Loucy (cell line): ENCODE data around the gene EHF.
"Not testable (repeated sequence)": the region's sequence is repeated elsewhere in the genome, so short reads cannot be mapped to it uniquely, and the experiment has no call there.

Experiments
- H2AFZ ChIP-seq: fragments of 200-600 bp; sonication (generic); 2 replicates; pipeline ENCODE4 v1.6.0; 2016; ENCODE audit warnings: antibody characterized with exemption, mild to moderate bottlenecking, low read length, moderate library complexity
- H3F3A ChIP-seq: fragments of 200-600 bp; 2 replicates; pipeline ENCODE4 v1.6.0; 2016; ENCODE audit warnings: antibody characterized with exemption, low read depth, mild to moderate bottlenecking
- H3K27me3 ChIP-seq: fragments of 200-600 bp; sonication (generic); 2 replicates; pipeline ENCODE4 v1.6.1; 2014; ENCODE audit warnings: low read length, mild to moderate bottlenecking; ENCODE audit not compliant: insufficient read depth, poor library complexity, severe bottlenecking
- H3K36me3 ChIP-seq: fragments of 200-600 bp; sonication (generic); 2 replicates; pipeline ENCODE4 v1.6.1; 2016; ENCODE audit warnings: low read length; ENCODE audit not compliant: insufficient read depth
- H3K4me1 ChIP-seq: fragments of 200-600 bp; sonication (generic); 2 replicates; pipeline ENCODE4 v1.5.1; 2014; ENCODE audit warnings: low read length, mild to moderate bottlenecking; ENCODE audit not compliant: insufficient read depth, poor library complexity, severe bottlenecking
- H3K4me2 ChIP-seq: fragments of 200-600 bp; sonication (generic); 2 replicates; pipeline ENCODE4 v1.6.0; 2014; ENCODE audit warnings: antibody characterized with exemption, low read length, low read depth, mild to moderate bottlenecking; ENCODE audit not compliant: poor library complexity, severe bottlenecking
- H3K4me3 ChIP-seq: fragments of 200-600 bp; sonication (generic); 2 replicates; pipeline ENCODE4 v1.5.1; 2014; ENCODE audit warnings: low read length, mild to moderate bottlenecking, mixed read lengths; ENCODE audit not compliant: poor library complexity, severe bottlenecking
- H3K79me2 ChIP-seq: fragments of 200-600 bp; sonication (generic); 2 replicates; pipeline ENCODE4 v1.6.1; 2014; ENCODE audit warnings: low read length; ENCODE audit not compliant: insufficient read depth
- H3K9ac ChIP-seq: fragments of 200-600 bp; sonication (generic); 2 replicates; pipeline ENCODE4 v1.6.0; 2014; ENCODE audit warnings: mild to moderate bottlenecking, low read depth, low read length, moderate library complexity; ENCODE audit not compliant: poor library complexity, severe bottlenecking
- H3K9me2 ChIP-seq: fragments of 200-600 bp; sonication (generic); replicated peaks from 2 replicates; pipeline ENCODE4 v1.6.1; 2016; ENCODE audit warnings: low read depth, low read length, mixed read lengths
- H3K9me3 ChIP-seq: fragments of 200-600 bp; sonication (generic); 2 replicates; pipeline ENCODE4 v1.6.1; 2014; ENCODE audit warnings: mild to moderate bottlenecking, antibody characterized with exemption, low read length, low read depth; ENCODE audit not compliant: insufficient read depth
- H4K20me1 ChIP-seq: fragments of 200-600 bp; sonication (generic); 2 replicates; pipeline ENCODE4 v1.6.0; 2014; ENCODE audit warnings: antibody characterized with exemption, low read length, mild to moderate bottlenecking; ENCODE audit not compliant: insufficient read depth, poor library complexity, severe bottlenecking
- CTCF ChIP-seq: fragments of 200-600 bp; sonication (generic); conservative IDR thresholded peaks from 2 replicates; pipeline ENCODE4 v1.5.1; 2014; ENCODE audit warnings: mild to moderate bottlenecking, antibody characterized with exemption, low read length
- EZH2phosphoT487 ChIP-seq: fragments of 200-600 bp; IDR thresholded peaks from 2 replicates; pipeline ENCODE4 v1.6.1; 2018; ENCODE audit warnings: antibody characterized with exemption, mild to moderate bottlenecking, moderate library complexity, borderline replicate concordance

The EHF gene

GRCh38 chr11:34587282-34587677 is 33.6 kb upstream of the EHF start:
- H3K27me3 ChIP-seq = no peaks in the 10 kb centered on the region
- no peaks in the 10 kb centered on the region for H3K9me2 ChIP-seq
- H3K9me3 ChIP-seq = no peaks in the 10 kb centered on the region
- no peaks in the 10 kb centered on the region for H3K36me3 ChIP-seq
- H3K4me3 ChIP-seq = no peak overlapping the region
- TF ChIP-seq CTCF (no peak), EZH2phosphoT487 (no peak)
- H4K20me1 ChIP-seq = no peaks in the 10 kb centered on the region
- no peaks in the 10 kb centered on the region for H3F3A ChIP-seq
- H2AFZ ChIP-seq = no peak overlapping the region
- no peaks in the 10 kb centered on the region for H3K4me1 ChIP-seq
- no peak overlapping the region for H3K9ac ChIP-seq
- no peak overlapping the region for H3K4me2 ChIP-seq
- no peaks in the 10 kb centered on the region for H3K79me2 ChIP-seq

GRCh38 chr11:34588023-34588422 is 32.9 kb upstream of the EHF start:
- Histone ChIP-seq H3K4me3 (no peak overlapping the region), H3K36me3 (no peaks in the 10 kb centered on the region), H2AFZ (no peak overlapping the region), H3K27me3 (no peaks in the 10 kb centered on the region), H3K79me2 (no peaks in the 10 kb centered on the region), H3K9ac (no peak overlapping the region), H3K9me2 (no peaks in the 10 kb centered on the region), H3K9me3 (no peaks in the 10 kb centered on the region), H3K4me1 (no peaks in the 10 kb centered on the region), H3F3A (no peaks in the 10 kb centered on the region), H4K20me1 (no peaks in the 10 kb centered on the region), H3K4me2 (no peak overlapping the region)
- TF ChIP-seq EZH2phosphoT487 = no peak
- TF ChIP-seq CTCF = no peak

GRCh38 chr11:34588701-34589100 is 32.2 kb upstream of the EHF start:
- no peaks in the 10 kb centered on the region for H3K4me1 ChIP-seq
- 0 out of 2 replicates have a peak, but pooled peaks cover 3% of the 10 kb centered on the region for H3K9me3 ChIP-seq

GRCh38 chr11:34589177-34589576 is 31.7 kb upstream of the EHF start:
- not testable (repeated sequence) for H3K9ac ChIP-seq, H3K4me2 ChIP-seq, H3F3A ChIP-seq, H3K36me3 ChIP-seq, H2AFZ ChIP-seq, H3K79me2 ChIP-seq, H3K9me3 ChIP-seq, H3K27me3 ChIP-seq, H3K4me3 ChIP-seq, H4K20me1 ChIP-seq, H3K9me2 ChIP-seq, H3K4me1 ChIP-seq

More at GRCh38 chr11:34588701-34589100, 32.2 kb upstream of the EHF start:
- H3K4me2 ChIP-seq = no peak overlapping the region
- H3K9me2 ChIP-seq = no peaks in the 10 kb centered on the region
- no peaks in the 10 kb centered on the region for H3F3A ChIP-seq
- H3K79me2 ChIP-seq = no peaks in the 10 kb centered on the region
- no peak overlapping the region for H3K9ac ChIP-seq
- H4K20me1 ChIP-seq = no peaks in the 10 kb centered on the region
- peaks cover 5% of the 10 kb centered on the region for H3K27me3 ChIP-seq
- no peak for TF ChIP-seq EZH2phosphoT487
- no peak for TF ChIP-seq CTCF
- H2AFZ ChIP-seq = no peak overlapping the region
- no peaks in the 10 kb centered on the region for H3K36me3 ChIP-seq
- no peak overlapping the region for H3K4me3 ChIP-seq
